ENCODE data around the gene SUMO4. TPM values are rescaled to one million over a fixed set of nuclear protein-coding genes. Genes with fewer than 3 reads are reported as not detected.

Gene SUMO4
- total RNA-seq, 1 donor from 2014 or later = 2.4 TPM

DNA sequence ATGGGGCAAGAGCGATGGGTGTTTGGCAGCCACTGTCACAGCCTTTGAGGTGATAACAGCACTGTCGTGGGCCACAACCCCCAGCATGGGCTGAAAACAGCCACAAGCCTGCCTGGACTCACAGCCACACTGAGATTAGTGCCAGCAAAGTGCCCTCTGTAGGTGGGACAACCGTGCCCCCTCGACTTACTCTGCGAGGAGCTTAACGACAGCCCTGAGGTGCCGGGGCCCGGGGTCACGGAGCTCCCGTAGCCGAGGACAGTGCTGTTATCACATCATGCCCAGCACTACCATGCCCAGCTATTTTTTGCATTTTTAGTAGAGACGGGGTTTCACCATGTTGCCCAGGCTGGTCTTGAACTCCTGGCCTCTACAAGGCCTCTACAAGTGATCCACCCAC is 36.6 kb downstream of the SUMO4 start:
- Mint-ChIP-seq H3K4me3 (no peak overlapping the region), H3K27me3 (ENCODE audit: low read depth) (no peaks in the 10 kb centered on the region), H3K4me1 (peaks cover 10% of the 10 kb centered on the region), H3K36me3 (ENCODE audit: low read depth) (no peaks in the 10 kb centered on the region), H3K27ac (ENCODE audit: unreplicated experiment) (no peak overlapping the region), H3K9me3 (no peaks in the 10 kb centered on the region)
- no peak for DNase-seq (ENCODE audit: low read depth, low spot score)
- TF ChIP-seq CTCF (conservative IDR thresholded peaks at IDR 0.05) = no peak

DNA sequence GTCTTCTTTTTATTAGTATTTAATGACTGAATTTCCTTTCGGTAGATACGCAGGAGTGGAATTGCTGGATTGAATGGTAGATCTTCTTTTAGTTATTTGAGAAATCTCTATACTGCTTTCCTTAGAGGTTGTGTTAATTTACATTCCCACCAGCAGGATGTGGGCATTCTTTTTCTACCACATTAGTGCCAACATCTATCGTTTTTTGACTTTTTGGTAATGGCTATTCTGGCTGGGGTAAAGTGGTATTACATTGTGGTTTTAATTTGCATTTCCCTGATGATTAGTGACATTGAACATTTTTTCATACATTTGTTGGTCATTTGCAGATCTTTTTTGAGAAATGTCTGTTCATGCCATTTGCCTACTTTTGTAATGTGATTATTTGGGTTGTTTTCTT is 37.1 kb downstream of the SUMO4 start:
- Mint-ChIP-seq H3K9me3 (no peaks in the 10 kb centered on the region), H3K27ac (ENCODE audit: unreplicated experiment) (no peak overlapping the region), H3K27me3 (ENCODE audit: low read depth) (no peaks in the 10 kb centered on the region), H3K4me3 (no peak overlapping the region), H3K4me1 (peaks cover 6% of the 10 kb centered on the region), H3K36me3 (ENCODE audit: low read depth) (no peaks in the 10 kb centered on the region)
- peak; percentile 17 for TF ChIP-seq CTCF (conservative IDR thresholded peaks at IDR 0.05)
- DNase-seq (ENCODE audit: low read depth, low spot score) = no peak

DNA sequence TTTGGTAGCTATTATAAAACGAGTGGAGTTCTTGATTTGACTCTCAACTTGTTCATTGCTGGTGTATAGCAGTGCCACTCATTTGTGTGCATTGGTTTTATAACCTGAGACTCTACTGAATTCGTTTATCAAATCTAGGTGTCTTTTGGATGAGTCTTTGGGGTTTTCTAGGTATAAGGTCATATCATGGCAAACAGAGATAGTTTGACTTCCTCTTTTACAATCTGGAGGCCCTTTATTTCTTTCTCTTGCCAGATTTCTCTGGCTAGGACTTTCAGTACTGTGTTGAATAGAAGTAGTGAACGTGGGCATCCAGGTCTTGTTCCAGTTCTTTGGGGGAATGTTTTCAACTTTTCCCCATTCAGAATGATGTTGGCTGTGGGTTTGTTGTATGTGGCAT is 38.8 kb downstream of the SUMO4 start:
- Mint-ChIP-seq H3K4me1 (peaks cover 6% of the 10 kb centered on the region), H3K36me3 (ENCODE audit: low read depth) (no peaks in the 10 kb centered on the region), H3K27me3 (ENCODE audit: low read depth) (no peaks in the 10 kb centered on the region), H3K27ac (ENCODE audit: unreplicated experiment) (no peak overlapping the region), H3K4me3 (no peak overlapping the region), H3K9me3 (no peaks in the 10 kb centered on the region)
- no peak for TF ChIP-seq CTCF (conservative IDR thresholded peaks at IDR 0.05)
- DNase-seq (ENCODE audit: low read depth, low spot score) = no peak

DNA sequence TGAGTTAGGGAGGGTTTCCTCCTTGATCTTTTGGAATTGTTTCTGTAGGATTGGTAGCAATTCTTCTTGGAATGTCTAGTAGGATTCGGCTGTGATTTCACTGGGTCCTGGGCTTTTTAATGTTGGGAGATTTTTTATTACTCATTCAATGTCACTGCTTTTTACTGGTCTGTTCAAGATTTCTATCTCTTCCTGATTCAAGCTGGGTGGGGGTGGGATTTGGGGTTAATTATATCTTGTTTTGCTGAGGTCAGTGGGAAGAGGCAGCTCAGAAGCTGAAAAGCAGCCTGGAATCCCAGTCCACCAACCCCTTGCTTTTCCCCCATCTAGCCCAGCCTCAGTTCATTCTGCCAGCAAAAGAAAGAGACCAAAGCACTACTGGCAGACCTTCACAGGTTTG is 39.6 kb downstream of the SUMO4 start:
- DNase-seq (ENCODE audit: low read depth, low spot score) = no peak
- TF ChIP-seq CTCF (conservative IDR thresholded peaks at IDR 0.05) = no peak
- Mint-ChIP-seq H3K36me3 (ENCODE audit: low read depth) (no peaks in the 10 kb centered on the region), H3K4me3 (no peak overlapping the region), H3K4me1 (peaks cover 6% of the 10 kb centered on the region), H3K27ac (ENCODE audit: unreplicated experiment) (no peak overlapping the region), H3K27me3 (ENCODE audit: low read depth) (no peaks in the 10 kb centered on the region), H3K9me3 (no peaks in the 10 kb centered on the region)

- Mint-ChIP-seq H3K4me1 (peaks cover 6% of the 10 kb centered on the region), H3K27ac (ENCODE audit: unreplicated experiment) (peak overlapping the region; percentile 27), H3K4me3 (no peak overlapping the region), H3K9me3 (no peaks in the 10 kb centered on the region), H3K36me3 (ENCODE audit: low read depth) (no peaks in the 10 kb centered on the region), H3K27me3 (ENCODE audit: low read depth) (no peaks in the 10 kb centered on the region)
- no peak for DNase-seq (ENCODE audit: low read depth, low spot score)
- no peak for TF ChIP-seq CTCF (conservative IDR thresholded peaks at IDR 0.05)
Measured at GRCh38 chr6:149440735-149441671, 40.9 kb downstream of the SUMO4 start.
